ENCODE results near the gene PPEF1.
"Not testable (repeated sequence)": the region's sequence is repeated elsewhere in the genome, so short reads cannot be mapped to it uniquely, and the experiment has no call there.

Gene PPEF1

DNA sequence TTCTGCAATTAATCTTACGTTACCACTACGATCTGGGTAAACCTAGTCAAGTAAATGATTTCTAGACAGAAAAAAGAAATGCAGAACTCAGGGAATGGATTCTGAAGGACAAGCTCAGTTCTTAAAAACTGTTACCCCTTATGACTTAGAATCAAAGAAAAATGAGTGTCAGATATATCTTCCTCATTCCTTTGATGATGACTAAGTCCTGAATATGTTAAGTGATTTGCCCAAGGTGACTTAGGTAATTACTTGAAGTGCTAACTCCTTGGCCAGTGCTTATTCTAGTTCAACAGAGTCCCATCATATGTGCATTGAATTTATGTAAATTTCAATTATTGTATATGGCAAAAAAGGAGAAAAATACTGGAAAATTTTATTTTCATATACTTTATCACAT, 92.5 kb downstream of the PPEF1 start:
- no peak for DNase-seq

DNA sequence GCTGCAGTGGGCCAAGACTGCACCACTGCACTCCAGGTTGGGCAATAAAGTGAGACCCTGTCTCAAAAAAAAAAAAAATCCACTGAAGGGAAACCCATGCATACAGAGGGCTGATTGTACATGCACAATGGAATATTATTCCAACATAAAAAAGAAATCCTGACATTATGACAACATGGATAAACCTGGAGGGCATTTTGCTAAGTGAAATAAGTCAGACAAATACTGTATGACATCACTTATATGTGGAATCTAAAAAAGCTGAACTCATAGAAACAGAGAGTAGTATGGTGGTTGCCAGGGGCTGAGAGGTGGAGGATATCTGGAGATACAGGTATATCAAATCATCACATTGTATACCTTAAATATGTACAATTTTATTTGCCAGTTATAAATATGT, 102.2 kb downstream of the PPEF1 start:
- DNase-seq, result no peak

- no peak for DNase-seq
Observed at GRCh38 chrX:18810416-18810815, 103.0 kb downstream of the PPEF1 start.

DNA sequence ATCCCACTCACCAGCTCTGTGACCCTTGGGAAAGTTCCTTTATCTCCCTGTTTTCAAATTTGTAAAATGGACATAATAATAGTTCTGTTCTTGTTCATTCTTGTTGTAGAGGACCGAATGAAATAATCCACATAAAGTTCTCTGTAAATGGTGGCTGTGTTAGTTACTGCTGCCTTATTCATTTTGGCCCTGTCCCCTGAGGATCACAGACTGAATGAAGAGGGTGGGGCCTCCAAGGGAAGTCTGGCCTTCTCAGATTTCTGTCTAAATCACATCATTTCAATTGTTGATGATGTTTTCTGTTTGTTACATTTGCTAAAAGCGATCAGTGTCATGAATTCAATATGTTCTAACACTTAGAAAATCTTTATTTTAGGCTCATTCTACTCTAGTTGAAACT, 117.9 kb downstream of the PPEF1 start:
- DNase-seq, result no peak

DNA sequence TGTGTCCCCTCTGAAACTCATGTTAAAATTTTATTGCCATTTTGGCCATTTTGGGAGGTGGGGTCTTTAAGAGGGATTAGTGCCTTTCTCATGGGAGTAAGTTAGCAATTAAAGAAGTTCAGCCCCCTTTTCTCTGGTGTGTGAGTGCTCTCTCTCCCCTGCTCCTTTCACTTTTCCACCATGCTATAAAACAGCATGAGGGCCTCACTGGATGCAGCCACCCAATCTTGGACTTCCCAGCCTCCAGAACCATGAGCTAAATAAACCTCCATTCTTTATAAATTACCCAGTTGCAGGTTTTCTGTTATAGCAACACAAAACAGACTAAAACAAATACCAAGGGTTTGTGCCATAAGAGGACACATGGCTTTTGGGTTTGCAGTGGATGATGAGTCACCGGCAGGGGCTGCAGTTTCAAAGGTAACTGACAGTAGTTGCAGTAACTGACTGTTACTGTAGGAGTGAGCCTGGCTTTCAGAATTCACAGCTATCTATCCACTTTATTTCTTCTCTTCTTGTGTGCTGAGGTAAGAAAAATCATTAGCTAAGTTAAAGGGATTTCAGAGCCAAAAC, 121.5 kb downstream of the PPEF1 start:
- DNase-seq, result no peak

DNA sequence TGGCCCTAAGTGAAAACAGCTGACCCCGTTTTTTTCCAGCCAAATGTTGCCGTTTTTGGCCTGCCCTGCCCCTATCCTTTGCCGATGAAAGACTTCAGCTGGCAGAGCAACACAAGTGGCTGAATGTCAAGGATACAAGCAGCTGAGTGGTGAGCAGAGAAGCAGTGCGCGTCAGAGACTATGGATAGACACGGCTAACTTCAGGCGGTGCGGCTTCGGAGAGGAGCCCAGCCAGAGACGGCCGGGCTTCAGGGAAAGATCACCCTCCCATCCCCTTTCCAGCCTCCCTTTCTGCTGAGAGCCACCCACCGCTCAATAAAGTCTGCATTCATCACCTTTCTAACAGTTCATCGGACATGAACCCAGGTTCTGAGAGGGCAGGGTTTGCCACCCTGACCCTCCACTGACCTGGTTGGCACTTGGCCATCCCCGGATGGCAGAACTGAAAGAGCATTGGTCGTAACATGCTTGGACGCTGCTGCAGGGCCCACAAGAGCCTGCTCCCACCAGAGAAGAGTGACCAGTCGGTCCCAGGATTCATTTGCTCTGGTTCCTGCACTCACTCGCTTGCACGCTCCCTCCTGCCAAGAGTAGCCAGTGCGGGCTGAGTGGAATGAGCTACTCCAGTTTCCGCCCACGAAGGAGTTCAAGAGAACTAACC, 125.8 kb downstream of the PPEF1 start:
- no peak for DNase-seq

GRCh38 chrX:18847901-18848300, 140.5 kb downstream of the PPEF1 start:
- not testable (repeated sequence) for DNase-seq

GRCh38 chrX:18855919-18856644, 148.6 kb downstream of the PPEF1 start:
- no peak for DNase-seq

GRCh38 chrX:18856645-18856997, 149.2 kb downstream of the PPEF1 start:
- DNase-seq, result no peak

- no peak for DNase-seq
Observed at GRCh38 chrX:18861511-18861910, 154.1 kb downstream of the PPEF1 start.

GRCh38 chrX:18864390-18864920, 157.0 kb downstream of the PPEF1 start:
- DNase-seq, result no peak

- no peak for DNase-seq
Observed at GRCh38 chrX:18871161-18871890, 163.9 kb downstream of the PPEF1 start.

DNA sequence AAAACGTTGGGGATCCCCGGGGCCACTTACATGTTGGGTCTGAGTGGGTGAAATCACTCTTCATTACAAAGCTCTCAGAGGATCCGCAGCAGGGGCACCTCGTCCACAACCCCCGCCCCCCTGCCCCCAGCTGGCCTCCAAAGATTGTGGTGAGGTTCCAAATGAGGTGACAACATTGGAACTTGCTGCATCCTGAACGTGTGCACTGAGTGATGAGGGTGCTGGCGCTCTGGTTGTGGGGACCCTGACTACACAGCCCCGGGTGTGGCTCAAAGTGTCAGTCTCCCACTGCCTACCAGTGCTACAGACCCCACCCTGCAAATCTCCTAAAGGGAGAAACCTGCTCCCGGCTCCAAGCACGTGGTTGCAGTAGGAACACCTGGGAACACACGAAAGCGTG, 164.5 kb downstream of the PPEF1 start:
- no peak for DNase-seq

GRCh38 chrX:18872621-18873020, 165.2 kb downstream of the PPEF1 start:
- DNase-seq, result no peak

DNA sequence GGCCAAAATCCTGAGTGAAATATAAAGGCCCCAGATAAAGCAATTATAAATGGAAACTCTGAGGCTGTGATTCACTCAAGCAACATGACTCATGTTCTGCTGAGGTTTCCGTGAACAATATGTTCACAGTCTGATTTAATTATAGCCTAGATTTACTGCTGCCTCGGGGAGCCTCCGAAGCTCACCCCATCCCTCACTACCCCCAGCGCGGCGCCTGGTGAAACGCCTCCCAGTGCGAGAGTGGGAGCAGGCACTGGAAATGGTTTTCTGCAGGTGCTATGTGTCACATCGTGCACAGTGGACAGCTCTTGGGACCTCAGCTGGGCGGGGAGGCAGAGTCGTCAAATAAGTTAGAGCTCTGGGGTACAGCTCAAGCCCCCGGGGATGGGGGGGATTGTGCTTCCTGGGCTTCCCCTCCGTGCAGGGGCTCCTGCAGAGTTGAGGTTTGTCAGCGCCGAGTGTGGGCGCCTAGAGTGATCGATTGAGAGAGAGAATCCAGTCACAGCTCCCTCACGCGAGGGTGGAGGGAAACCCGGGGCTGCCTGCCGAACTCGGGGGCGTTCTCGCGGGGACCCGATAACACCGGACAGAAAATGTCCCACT, 165.8 kb downstream of the PPEF1 start:
- DNase-seq, result no peak

- no peak for DNase-seq
Observed at GRCh38 chrX:18873836-18874235, 166.4 kb downstream of the PPEF1 start.

DNA sequence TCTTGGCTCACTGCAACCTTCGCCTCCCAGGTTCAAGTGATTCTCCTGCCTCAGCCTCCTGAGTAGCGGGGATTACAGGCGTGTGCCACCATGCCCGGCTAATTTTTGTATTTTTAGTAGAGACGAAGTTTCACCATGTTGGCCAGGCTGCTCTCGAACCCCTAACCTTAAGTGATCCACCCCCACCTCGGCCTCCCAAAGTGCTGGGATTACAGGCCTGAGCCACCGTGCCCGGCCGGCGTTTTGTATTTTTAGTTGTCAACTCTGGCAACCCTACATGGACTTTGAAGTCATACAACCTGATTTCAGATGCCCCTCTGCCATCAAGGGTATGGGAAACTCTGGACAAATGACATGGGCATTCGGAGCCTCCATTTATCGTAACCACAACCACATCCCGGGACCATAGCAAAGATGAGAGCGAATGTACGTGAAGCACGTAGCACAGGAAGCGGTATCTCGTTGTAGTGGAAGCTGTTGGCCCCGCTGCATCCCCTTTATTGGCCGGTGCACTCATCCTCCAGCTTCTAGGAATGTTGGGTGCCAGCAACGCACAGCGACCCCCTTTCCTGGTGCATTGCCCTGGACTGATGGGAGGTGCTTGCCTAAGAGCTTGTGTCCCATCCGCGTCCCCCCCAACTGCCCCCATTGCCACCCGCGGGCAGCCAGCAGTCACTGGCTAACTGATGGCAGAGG, 167.3 kb downstream of the PPEF1 start:
- DNase-seq, result no peak

DNA sequence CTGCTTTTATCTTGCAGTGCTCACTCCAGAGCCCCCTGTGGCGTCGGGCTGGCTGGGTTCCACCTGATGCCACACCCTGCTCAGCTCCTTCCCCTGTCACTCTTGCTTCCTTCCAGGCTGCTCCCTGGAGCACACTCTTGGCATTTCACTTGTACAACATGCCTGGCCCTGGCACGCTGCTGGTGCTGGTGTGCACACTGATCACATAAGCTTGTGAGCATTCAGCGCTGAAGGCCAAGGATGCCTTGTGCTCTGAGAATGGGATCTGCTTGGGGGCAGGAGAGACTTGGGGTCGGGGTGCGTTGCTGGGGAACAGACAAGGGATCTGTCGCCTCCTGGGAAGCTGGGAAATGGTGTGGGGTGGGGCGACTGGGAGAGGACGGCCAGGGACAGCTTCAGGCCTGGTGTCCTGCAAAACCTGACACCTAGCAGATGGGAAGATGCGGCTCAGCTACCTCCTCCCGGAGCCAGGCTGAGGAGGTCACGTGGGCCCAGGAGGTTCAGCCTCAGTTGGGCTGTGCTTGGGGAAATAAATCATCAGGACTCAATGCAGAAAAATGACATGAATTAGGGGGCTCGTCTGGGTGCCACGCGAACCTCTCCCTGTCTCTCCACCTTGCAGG, 167.9 kb downstream of the PPEF1 start:
- no peak for DNase-seq

DNA sequence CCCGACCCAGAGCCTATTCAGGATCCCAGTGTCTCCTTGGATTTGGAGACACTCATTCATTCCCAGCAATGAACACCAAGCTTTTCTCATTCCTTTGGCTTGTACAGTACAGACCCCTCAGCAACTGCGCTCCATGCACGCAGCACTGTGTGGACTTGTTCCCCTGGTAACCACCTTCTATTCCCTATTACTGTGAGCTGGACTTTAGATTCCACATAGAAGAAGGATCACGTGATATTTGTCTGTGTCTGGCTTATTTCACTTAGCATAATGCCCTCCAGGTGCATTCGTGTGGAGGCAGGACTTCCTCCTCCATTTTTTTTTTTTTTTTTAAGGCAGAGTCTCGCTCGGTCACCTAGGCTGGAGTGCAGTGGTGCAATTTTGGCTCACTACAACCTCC, 170.0 kb downstream of the PPEF1 start:
- DNase-seq, result no peak
